ENCODE measurements around the gene NOLC1.

The NOLC1 gene

GRCh38 chr10:102211615-102212299, 59.6 kb downstream of the NOLC1 start:
- DNase-seq = no peak

Measured in activated gamma-delta T cell (primary cell).